ENCODE data around the gene L3HYPDH.

L3HYPDH gene

GRCh38 chr14:59480166-59480565, 4.0 kb downstream of the L3HYPDH start:
- Histone ChIP-seq H3K27me3 (replicated peaks; ENCODE audit: control insufficient read depth, insufficient read depth, low read length) (no peaks in the 10 kb centered on the region), H3K4me3 (replicated peaks; ENCODE audit: low read depth, low read length) (no peak overlapping the region), H3K36me3 (ENCODE audit: control insufficient read depth, insufficient read depth, low read length) (peaks cover 3% of the 10 kb centered on the region)
- DNase-seq (ENCODE audit: extremely low read depth, insufficient read length): no peak
- TF ChIP-seq CTCF (IDR thresholded peaks at IDR 0.05; ENCODE audit: insufficient read depth, low read length, poor library complexity, severe bottlenecking): no peak

GRCh38 chr14:59478540-59478939, 5.7 kb downstream of the L3HYPDH start:
- Histone ChIP-seq H3K27me3 (replicated peaks; ENCODE audit: control insufficient read depth, insufficient read depth, low read length) (no peaks in the 10 kb centered on the region), H3K36me3 (ENCODE audit: control insufficient read depth, insufficient read depth, low read length) (peaks cover 4% of the 10 kb centered on the region), H3K4me3 (replicated peaks; ENCODE audit: low read depth, low read length) (no peak overlapping the region)
- no peak for TF ChIP-seq CTCF (IDR thresholded peaks at IDR 0.05; ENCODE audit: insufficient read depth, low read length, poor library complexity, severe bottlenecking)
- DNase-seq (ENCODE audit: extremely low read depth, insufficient read length): no peak

- Histone ChIP-seq H3K27me3 (replicated peaks; ENCODE audit: control insufficient read depth, insufficient read depth, low read length) (no peaks in the 10 kb centered on the region), H3K36me3 (ENCODE audit: control insufficient read depth, insufficient read depth, low read length) (peaks cover 4% of the 10 kb centered on the region), H3K4me3 (replicated peaks; ENCODE audit: low read depth, low read length) (no peak overlapping the region)
- DNase-seq (ENCODE audit: extremely low read depth, insufficient read length): no peak
- no peak for TF ChIP-seq CTCF (IDR thresholded peaks at IDR 0.05; ENCODE audit: insufficient read depth, low read length, poor library complexity, severe bottlenecking)
These were observed 8.5 kb downstream of the L3HYPDH start for GRCh38 chr14:59475709-59476108.

GRCh38 chr14:59474172-59474571, 10.0 kb downstream of the L3HYPDH start:
- H3K4me3 ChIP-seq (replicated peaks; ENCODE audit: low read depth, low read length): no peak overlapping the region
- no peaks in the 10 kb centered on the region for H3K27me3 ChIP-seq (replicated peaks; ENCODE audit: control insufficient read depth, insufficient read depth, low read length)
- no peak for DNase-seq (ENCODE audit: extremely low read depth, insufficient read length)
- no peak for TF ChIP-seq CTCF (IDR thresholded peaks at IDR 0.05; ENCODE audit: insufficient read depth, low read length, poor library complexity, severe bottlenecking)
- H3K36me3 ChIP-seq (ENCODE audit: control insufficient read depth, insufficient read depth, low read length): peaks cover 4% of the 10 kb centered on the region

GRCh38 chr14:59465316-59466135, 18.7 kb downstream of the L3HYPDH start, which contains the start of gene GPR135:
TSS of gene GPR135 (minus strand) at chr14:59465380. CDS start at chr14:59465226, 154 bp downstream.
- TF ChIP-seq CTCF (IDR thresholded peaks at IDR 0.05; ENCODE audit: insufficient read depth, low read length, poor library complexity, severe bottlenecking): no peak
- peak; percentile 42 for DNase-seq (ENCODE audit: extremely low read depth, insufficient read length)
- peak within 1 kb of the TSS; percentile 58 for H3K4me3 ChIP-seq (replicated peaks; ENCODE audit: low read depth, low read length)
- no peaks in the 10 kb centered on the region for H3K36me3 ChIP-seq (ENCODE audit: control insufficient read depth, insufficient read depth, low read length)
- no peaks in the 10 kb centered on the region for H3K27me3 ChIP-seq (replicated peaks; ENCODE audit: control insufficient read depth, insufficient read depth, low read length)
